Suprapubic skin (tissue), 4 donors: ENCODE data around the gene DDC. TPM values are rescaled to one million over a fixed set of nuclear protein-coding genes. Genes with fewer than 3 reads are reported as not detected.

Source experiments
- DNase-seq, 2 donors: peaks; one replicate each; pipeline ENCODE4 v3.0.0-alpha.2; 2019; ENCODE audit warnings: low spot score in 2 of 2
- H3K27ac ChIP-seq: fragments of 200-600 bp; sonication (generic); one replicate; pipeline ENCODE4 v1.5.1; 2019
- H3K27me3 ChIP-seq: fragments of 200-600 bp; sonication (generic); one replicate; pipeline ENCODE4 v1.5.1; 2019
- H3K36me3 ChIP-seq: fragments of 200-600 bp; sonication (generic); one replicate; pipeline ENCODE4 v1.5.1; 2019
- H3K4me1 ChIP-seq: fragments of 200-600 bp; sonication (generic); one replicate; pipeline ENCODE4 v1.5.1; 2019
- H3K4me3 ChIP-seq: fragments of 200-600 bp; sonication (generic); one replicate; pipeline ENCODE4 v1.5.1; 2019; ENCODE audit warnings: mild to moderate bottlenecking
- H3K9me3 ChIP-seq: fragments of 200-600 bp; sonication (generic); one replicate; pipeline ENCODE4 v1.5.1; 2019
- CTCF ChIP-seq, 2 donors: fragments of 200-600 bp in 1 of 2; fragments of 450-650 bp in 1 of 2; sonication (generic) in 1 of 2; IDR thresholded peaks; one replicate each; pipeline ENCODE4 v1.5.1; 2016 to 2019; ENCODE audit warnings: antibody characterized with exemption in 2 of 2, mild to moderate bottlenecking in 1 of 2, moderate library complexity in 1 of 2
- EP300 ChIP-seq: sonication (generic); formaldehyde crosslinking; IDR thresholded peaks from one replicate; pipeline ENCODE4 v1.6.1; 2017; ENCODE audit warnings: antibody characterized with exemption
- POLR2A ChIP-seq, 2 donors: fragments of 450-650 bp; IDR thresholded peaks; one replicate each; pipeline ENCODE4 v1.6.1; 2017; ENCODE audit warnings: antibody characterized with exemption in 2 of 2, mild to moderate bottlenecking in 2 of 2, moderate library complexity in 2 of 2
- POLR2AphosphoS5 ChIP-seq, 3 donors: sonication (generic); formaldehyde crosslinking; IDR thresholded peaks; one replicate each; pipeline ENCODE4 v1.6.1; 2017; ENCODE audit warnings: antibody characterized with exemption in 3 of 3
- WGBS: methylation state at CpG from one replicate; pipeline ENCODE4 v1.1.5; 2018; 5-methylcytosine and 5-hydroxymethylcytosine counted together
- total RNA-seq, 4 donors: library from RNA; depleted of rRNA; stranded (reverse); fragments of >200 nt; gene quantifications; one replicate each; pipeline ENCODE4 v1.1.0, GENCODE V29; 2016

DDC gene
- total RNA-seq, 4 donors from 2014 or later = 1.6 to 3.6 TPM; not detected in 2

GRCh38 chr7:50608196-50608906 is 43.1 kb upstream of the DDC start:
- Histone ChIP-seq H3K27ac (no peak overlapping the region), H3K9me3 (no peaks in the 10 kb centered on the region), H3K27me3 (no peaks in the 10 kb centered on the region), H3K36me3 (peaks cover 48% of the 10 kb centered on the region), H3K4me1 (no peaks in the 10 kb centered on the region), H3K4me3 (no peak overlapping the region)
- no peak for DNase-seq
- WGBS = 78% methylated on average over 9 of the region's 9 CpGs
- no peak for TF ChIP-seq CTCF (IDR thresholded peaks at IDR 0.05)
- TF ChIP-seq EP300 = no peak
- no peak for TF ChIP-seq POLR2AphosphoS5 (IDR thresholded peaks at IDR 0.05)
- TF ChIP-seq POLR2A (IDR thresholded peaks at IDR 0.05) = no peak

GRCh38 chr7:50607524-50608125 is 42.4 kb upstream of the DDC start:
- H3K4me1 ChIP-seq = no peaks in the 10 kb centered on the region
- H3K9me3 ChIP-seq = no peaks in the 10 kb centered on the region
- no peaks in the 10 kb centered on the region for H3K27me3 ChIP-seq
- H3K4me3 ChIP-seq = no peak overlapping the region
- 92% methylated on average over 6 of the region's 6 CpGs for WGBS
- TF ChIP-seq EP300 (no peak), POLR2AphosphoS5 (IDR thresholded peaks at IDR 0.05) (no peak), CTCF (IDR thresholded peaks at IDR 0.05) (no peak), POLR2A (IDR thresholded peaks at IDR 0.05) (no peak)
- no peak for DNase-seq
- peaks cover 49% of the 10 kb centered on the region for H3K36me3 ChIP-seq
- no peak overlapping the region for H3K27ac ChIP-seq

- no peaks in the 10 kb centered on the region for H3K9me3 ChIP-seq
- H3K4me1 ChIP-seq = no peaks in the 10 kb centered on the region
- no peaks in the 10 kb centered on the region for H3K27me3 ChIP-seq
- no peak for DNase-seq
- H3K27ac ChIP-seq = no peak overlapping the region
- peaks cover 35% of the 10 kb centered on the region for H3K36me3 ChIP-seq
- no peak overlapping the region for H3K4me3 ChIP-seq
- 97% methylated on average over 6 of the region's 13 CpGs for WGBS
- no peak for TF ChIP-seq EP300
- TF ChIP-seq CTCF (IDR thresholded peaks at IDR 0.05) = no peak
- TF ChIP-seq POLR2AphosphoS5 (IDR thresholded peaks at IDR 0.05) = no peak
- no peak for TF ChIP-seq POLR2A (IDR thresholded peaks at IDR 0.05)
Observed at GRCh38 chr7:50605059-50605458, 39.9 kb upstream of the DDC start.

- Histone ChIP-seq H3K36me3 (peaks cover 48% of the 10 kb centered on the region), H3K27ac (no peak overlapping the region), H3K27me3 (no peaks in the 10 kb centered on the region), H3K9me3 (no peaks in the 10 kb centered on the region), H3K4me1 (no peaks in the 10 kb centered on the region), H3K4me3 (no peak overlapping the region)
- DNase-seq = no peak
- TF ChIP-seq POLR2A (IDR thresholded peaks at IDR 0.05) (no peak), POLR2AphosphoS5 (IDR thresholded peaks at IDR 0.05) (no peak), CTCF (IDR thresholded peaks at IDR 0.05) (no peak)
- 85% methylated on average over 7 of the region's 7 CpGs for WGBS
Observed at GRCh38 chr7:50603287-50603686, 38.1 kb upstream of the DDC start.

- TF ChIP-seq POLR2A (IDR thresholded peaks at IDR 0.05) (no peak), POLR2AphosphoS5 (IDR thresholded peaks at IDR 0.05) (no peak), EP300 (no peak), CTCF (IDR thresholded peaks at IDR 0.05) (no peak)
- 96% methylated on average over 12 of the region's 12 CpGs for WGBS
- H3K9me3 ChIP-seq = no peaks in the 10 kb centered on the region
- peaks cover 35% of the 10 kb centered on the region for H3K36me3 ChIP-seq
- no peaks in the 10 kb centered on the region for H3K27me3 ChIP-seq
- H3K27ac ChIP-seq = no peak overlapping the region
- no peak for DNase-seq
- H3K4me3 ChIP-seq = no peak overlapping the region
- no peaks in the 10 kb centered on the region for H3K4me1 ChIP-seq
Observed at GRCh38 chr7:50599385-50599784, 34.2 kb upstream of the DDC start.
